Endothelial cell of umbilical vein (primary cell): Measurements from ENCODE around the gene FCN1. TPM values are rescaled to one million over a fixed set of nuclear protein-coding genes. Genes with fewer than 3 reads are reported as not detected.

ENCODE experiments used
- BruUV-seq: library from RNA; stranded (reverse); fragments of 400-500 nt; replicated peaks from 2 replicates; lab custom pipeline; 2021; lab: Mats Ljungman, UMichigan
- CTCF ChIA-PET: fragments of 300-600, 350-600 bp; sonication (Branson Sonifier 250); formaldehyde crosslinking; loops from one replicate; lab custom pipeline; 2021; ENCODE audit warnings: antibody characterized with exemption, inconsistent platforms; lab: Charles Lee
- POLR2A ChIA-PET: fragments of 300-600, 350-600 bp; sonication (Branson Sonifier 250); formaldehyde crosslinking; loops from one replicate; lab custom pipeline; 2021; ENCODE audit warnings: antibody characterized with exemption, inconsistent platforms; lab: Charles Lee
- DNase-seq: peaks from one replicate; pipeline ENCODE4 v3.0.0-alpha.2; 2011; ENCODE audit warnings: low read depth, low spot score
- FAIRE-seq: peaks from 2 replicates; lab custom pipeline; 2011; peaks lifted over from hg19 to GRCh38; lab: Jason Lieb, UNC
- H2AFZ ChIP-seq: 2 replicates; pipeline ENCODE4 v1.6.0; 2012; ENCODE audit warnings: low read depth, low read length, control low read depth, inconsistent platforms
- H3K27ac ChIP-seq: 2 replicates; pipeline ENCODE4 v1.5.1; 2011; ENCODE audit warnings: low read depth, mild to moderate bottlenecking, control low read depth, low read length, moderate library complexity; ENCODE audit not compliant: insufficient read depth
- H3K27me3 ChIP-seq, 2 experiments: 2 replicates each; pipeline versions ENCODE4 v1.6.0 to v1.6.1; 2011; ENCODE audit warnings: low read length in 2 of 2, mixed read lengths in 1 of 2; ENCODE audit not compliant: control insufficient read depth in 2 of 2, insufficient read depth in 2 of 2
- H3K36me3 ChIP-seq, 2 experiments: 2 replicates in 1 of 2; 3 replicates in 1 of 2; pipeline ENCODE4 v1.5.1; 2011; ENCODE audit warnings: low read length in 2 of 2, mild to moderate bottlenecking in 1 of 2, moderate library complexity in 1 of 2; ENCODE audit not compliant: control insufficient read depth in 2 of 2, insufficient read depth in 2 of 2; ENCODE audit errors: extremely low read depth in 1 of 2
- H3K4me1 ChIP-seq: 3 replicates; pipeline ENCODE4 v1.5.1; 2011; ENCODE audit warnings: mild to moderate bottlenecking, low read length; ENCODE audit not compliant: control insufficient read depth, insufficient read depth; ENCODE audit errors: extremely low read depth
- H3K4me2 ChIP-seq: 2 replicates; pipeline ENCODE4 v1.6.1; 2011; ENCODE audit warnings: low read length, control low read depth, mixed read lengths; ENCODE audit not compliant: insufficient read depth
- H3K4me3 ChIP-seq, 3 experiments: fragments of 200-600 bp in 1 of 3; sonication (generic), shearing (Covaris generic) in 1 of 3; replicated peaks in 1 of 3; 2 replicates each; pipeline ENCODE4 v1.5.1; 2011 to 2016; ENCODE audit warnings: control low read depth in 3 of 3, low read length in 3 of 3, mild to moderate bottlenecking in 2 of 3, inconsistent platforms in 1 of 3, low read depth in 1 of 3, moderate library complexity in 1 of 3; ENCODE audit not compliant: insufficient read depth in 1 of 3
- H3K79me2 ChIP-seq: 2 replicates; pipeline ENCODE4 v1.6.0; 2012; ENCODE audit warnings: low read length, inconsistent platforms; ENCODE audit not compliant: control insufficient read depth, insufficient read depth
- H3K9ac ChIP-seq: replicated peaks from 2 replicates; pipeline ENCODE3; 2011; ENCODE audit warnings: low read length, control low read depth; ENCODE audit not compliant: insufficient read depth; ENCODE audit errors: extremely low read depth
- H3K9me1 ChIP-seq: replicated peaks from 3 replicates; pipeline ENCODE4 v1.6.0; 2011; ENCODE audit warnings: mild to moderate bottlenecking, low read length; ENCODE audit not compliant: control insufficient read depth, insufficient read depth; ENCODE audit errors: extremely low read depth
- H3K9me3 ChIP-seq: replicated peaks from 2 replicates; pipeline ENCODE4 v1.5.1; 2012; ENCODE audit warnings: low read length, inconsistent platforms; ENCODE audit not compliant: control insufficient read depth, insufficient read depth
- H4K20me1 ChIP-seq: replicated peaks from 2 replicates; pipeline ENCODE3; 2011; ENCODE audit warnings: mild to moderate bottlenecking, low read length; ENCODE audit not compliant: control insufficient read depth, insufficient read depth; ENCODE audit errors: extremely low read depth
- EZH2 ChIP-seq: IDR thresholded peaks from 2 replicates; pipeline ENCODE4 v1.6.1; 2012; ENCODE audit warnings: borderline replicate concordance, low read depth, mild to moderate bottlenecking, moderate library complexity, low read length, inconsistent platforms; ENCODE audit not compliant: severe bottlenecking
- FOS ChIP-seq: IDR thresholded peaks from 2 replicates; pipeline ENCODE4 v1.6.1; 2011; ENCODE audit warnings: mild to moderate bottlenecking, low read length, moderate library complexity, borderline replicate concordance; ENCODE audit not compliant: insufficient read depth
- GATA2 ChIP-seq: IDR thresholded peaks from 2 replicates; pipeline ENCODE4 v1.7.0; 2011; ENCODE audit warnings: low read depth, mild to moderate bottlenecking, moderate library complexity, mixed read lengths, low read length; ENCODE audit not compliant: insufficient read length, insufficient read depth
- JUN ChIP-seq: IDR thresholded peaks from 2 replicates; pipeline ENCODE4 v1.6.1; 2011; ENCODE audit warnings: borderline replicate concordance, low read depth; ENCODE audit not compliant: insufficient read length, insufficient read depth
- MYC ChIP-seq: IDR thresholded peaks from one replicate; pipeline ENCODE4 v1.6.1; 2011; ENCODE audit warnings: mild to moderate bottlenecking, low read depth, low read length
- POLR2A ChIP-seq: IDR thresholded peaks from 2 replicates; pipeline ENCODE4 v1.6.1; 2012; ENCODE audit warnings: low read depth, mild to moderate bottlenecking, control low read depth, low read length
- POLR2AphosphoS5 ChIP-seq: IDR thresholded peaks from 2 replicates; pipeline ENCODE4 v1.6.1; 2012; ENCODE audit warnings: low read depth, mild to moderate bottlenecking, control low read depth, low read length, moderate library complexity; ENCODE audit not compliant: insufficient read depth
- dilution Hi-C: fragments of 300-500 bp; cut with MboI; formaldehyde crosslinking; loops from one replicate; pipeline ENCODE4 v1.15.0; 2019; ENCODE audit warnings: low sequenced_read_pairs; ENCODE audit not compliant: extremely low pct_ligation_motif_present
- intact Hi-C: fragments of 100-400 bp; cut with micrococcal nuclease; formaldehyde crosslinking; loops from one replicate; pipeline ENCODE4 v1.10.0; 2022
- polyA plus RNA-seq, 4 experiments: library from polyadenylated mRNA; depleted of rRNA in 3 of 4; stranded (reverse) in 3 of 4; unstranded in 1 of 4; fragments of >200 nt; gene quantifications; 2 replicates each; pipeline versions ENCODE4 v1.2.1 to v1.2.3, GENCODE V29; 2011 to 2012; ENCODE audit warnings: missing spikeins in 1 of 4
- total RNA-seq: library from RNA; stranded (reverse); gene quantifications from 2 replicates; pipeline ENCODE4 v1.2.3, GENCODE V29; 2021
- TF ChIP-seq, protein P1 (sequence below): IDR thresholded peaks from 2 replicates; pipeline ENCODE4 v1.6.1; 2011; ENCODE audit not compliant: insufficient read depth, insufficient read length
- TF ChIP-seq, protein P2 (sequence below), 2 donors: IDR thresholded peaks; 1 replicate in 1 of 2; 2 replicates in 1 of 2; pipeline ENCODE4 v1.5.1; 2011; ENCODE audit warnings: low read length in 2 of 2, mild to moderate bottlenecking in 2 of 2, moderate library complexity in 2 of 2, control low read depth in 1 of 2, inconsistent platforms in 1 of 2, low read depth in 1 of 2; ENCODE audit not compliant: insufficient read depth in 1 of 2; ENCODE audit errors: extremely low read depth in 1 of 2

Gene FCN1
- total and polyA plus RNA-seq, 2 donors (not counting 3 experiments of a cell fraction or from before 2014, with no cell fraction given): not detected

DNA sequence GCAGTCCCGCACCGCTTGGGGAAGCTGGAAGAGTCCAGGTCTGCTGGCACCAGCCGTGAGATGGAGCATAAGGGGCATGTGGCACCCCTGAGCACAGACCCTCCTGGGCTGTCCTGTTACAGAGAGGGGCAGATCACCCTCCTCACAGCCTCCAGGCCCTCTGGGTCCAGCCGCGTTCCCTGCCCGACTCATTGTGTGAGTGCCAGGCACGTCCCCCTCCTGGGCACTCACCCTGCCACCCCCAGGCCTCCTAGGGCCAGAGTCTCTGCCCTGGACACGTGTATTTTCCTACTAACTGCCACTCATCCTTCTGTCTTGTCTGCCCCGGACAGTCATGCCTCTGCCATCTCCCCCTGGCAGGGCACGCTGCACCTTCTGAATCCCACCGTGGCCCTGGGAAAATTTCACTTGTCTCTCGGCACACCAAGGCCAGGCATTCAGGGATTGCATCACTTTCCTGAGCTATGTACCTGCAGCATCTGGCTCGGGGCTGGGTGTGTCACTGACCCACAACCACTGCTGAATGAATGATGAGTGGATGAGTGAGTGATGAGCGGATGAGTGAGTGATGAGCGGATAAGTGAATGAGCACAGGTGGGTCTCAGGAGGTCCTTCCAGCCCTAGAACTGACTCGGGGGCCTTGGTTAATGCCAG is 21.5 kb upstream of the FCN1 start:
- Histone ChIP-seq H3K27ac (no peak overlapping the region), H3K4me2 (no peak overlapping the region), H3K4me1 (no peaks in the 10 kb centered on the region), H3K9me1 (no peaks in the 10 kb centered on the region), H3K9me3 (no peaks in the 10 kb centered on the region), H3K27me3 (no peaks in the 10 kb centered on the region), H4K20me1 (no peaks in the 10 kb centered on the region), H2AFZ (no peak overlapping the region), H3K36me3 (no peaks in the 10 kb centered on the region), H3K4me3 (no peak overlapping the region), H3K9ac (no peak overlapping the region), H3K79me2 (no peaks in the 10 kb centered on the region)
- BruUV-seq: no TSS peak
- DNase-seq (no peak), FAIRE-seq (no peak)
- ChIA-PET POLR2A (no interaction called here), CTCF (no interaction called here)
- TF ChIP-seq, protein P1, sequence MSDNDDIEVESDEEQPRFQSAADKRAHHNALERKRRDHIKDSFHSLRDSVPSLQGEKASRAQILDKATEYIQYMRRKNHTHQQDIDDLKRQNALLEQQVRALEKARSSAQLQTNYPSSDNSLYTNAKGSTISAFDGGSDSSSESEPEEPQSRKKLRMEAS: no peak
- TF ChIP-seq EZH2 (no peak), FOS (no peak), JUN (no peak), GATA2 (no peak), POLR2A (no peak), MYC (no peak), POLR2AphosphoS5 (no peak)
- TF ChIP-seq, protein P2, sequence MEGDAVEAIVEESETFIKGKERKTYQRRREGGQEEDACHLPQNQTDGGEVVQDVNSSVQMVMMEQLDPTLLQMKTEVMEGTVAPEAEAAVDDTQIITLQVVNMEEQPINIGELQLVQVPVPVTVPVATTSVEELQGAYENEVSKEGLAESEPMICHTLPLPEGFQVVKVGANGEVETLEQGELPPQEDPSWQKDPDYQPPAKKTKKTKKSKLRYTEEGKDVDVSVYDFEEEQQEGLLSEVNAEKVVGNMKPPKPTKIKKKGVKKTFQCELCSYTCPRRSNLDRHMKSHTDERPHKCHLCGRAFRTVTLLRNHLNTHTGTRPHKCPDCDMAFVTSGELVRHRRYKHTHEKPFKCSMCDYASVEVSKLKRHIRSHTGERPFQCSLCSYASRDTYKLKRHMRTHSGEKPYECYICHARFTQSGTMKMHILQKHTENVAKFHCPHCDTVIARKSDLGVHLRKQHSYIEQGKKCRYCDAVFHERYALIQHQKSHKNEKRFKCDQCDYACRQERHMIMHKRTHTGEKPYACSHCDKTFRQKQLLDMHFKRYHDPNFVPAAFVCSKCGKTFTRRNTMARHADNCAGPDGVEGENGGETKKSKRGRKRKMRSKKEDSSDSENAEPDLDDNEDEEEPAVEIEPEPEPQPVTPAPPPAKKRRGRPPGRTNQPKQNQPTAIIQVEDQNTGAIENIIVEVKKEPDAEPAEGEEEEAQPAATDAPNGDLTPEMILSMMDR (IDR thresholded peaks at IDR 0.05; ENCODE audit: extremely low read depth in 1 of 2, insufficient read depth in 1 of 2, low read depth in 1 of 2, low read length in 2 of 2): no peak
- intact Hi-C loops: no loop called here
- dilution Hi-C loops: no loop called here
